ENCODE measurements around the gene AR.

- no peak for TF ChIP-seq CTCF (conservative IDR thresholded peaks at IDR 0.05)
- no peak for TF ChIP-seq EZH2 (IDR thresholded peaks at IDR 0.05; ENCODE audit: low read depth)
Measured at GRCh38 chrX:67651437-67652142, 107.8 kb downstream of the AR start.
